Activated CD4-positive, alpha-beta T cell treated with anti-CD3 and anti-CD28 coated beads, Interleukin-10, Interleukin-2, amounts not matched to agents 100 ng/mL and 50 ng/mL, durations not matched to agents 16 hours and 8 hours (primary cell): ENCODE data around the gene MINK1.

ENCODE experiments used
- DNase-seq: peaks from one replicate; pipeline ENCODE4 v3.0.0-alpha.2; 2020

MINK1 gene

GRCh38 chr17:4937553-4937952, 104.4 kb downstream of the MINK1 start:
- no peak for DNase-seq

- DNase-seq = no peak
Measured at GRCh38 chr17:4938069-4938491, 104.9 kb downstream of the MINK1 start.

GRCh38 chr17:4938688-4939545, 105.8 kb downstream of the MINK1 start:
- no peak for DNase-seq

- DNase-seq = peak; percentile 22
Measured at GRCh38 chr17:4939546-4939795, 106.3 kb downstream of the MINK1 start.

- DNase-seq = peak; percentile 99
Measured at GRCh38 chr17:4939796-4940554, 106.8 kb downstream of the MINK1 start, which contains the start of the genes RNF167 and SLC25A11. RNF167 (plus strand) TSS chr17:4940268; CDS start chr17:4940910, 642 bp downstream. SLC25A11 (minus strand) TSS chr17:4940046; CDS start chr17:4939910, 136 bp downstream.

- peak; percentile 72 for DNase-seq
Measured at GRCh38 chr17:4940555-4941318, 107.6 kb downstream of the MINK1 start.

- no peak for DNase-seq
Measured at GRCh38 chr17:4941319-4941610, 108.1 kb downstream of the MINK1 start.

GRCh38 chr17:4942760-4943508, 109.8 kb downstream of the MINK1 start:
- no peak for DNase-seq

GRCh38 chr17:4944163-4944553, 111.0 kb downstream of the MINK1 start:
- DNase-seq = peak; percentile 87

- DNase-seq = peak; percentile 56
Measured at GRCh38 chr17:4944554-4945175, 111.5 kb downstream of the MINK1 start.

- peak; percentile 93 for DNase-seq
Measured at GRCh38 chr17:4945176-4945943, 112.2 kb downstream of the MINK1 start.

- peak; percentile 31 for DNase-seq
Measured at GRCh38 chr17:4945944-4946280, 112.8 kb downstream of the MINK1 start.

GRCh38 chr17:4946312-4946976, 113.3 kb downstream of the MINK1 start:
- no peak for DNase-seq

GRCh38 chr17:4947010-4947410, 113.9 kb downstream of the MINK1 start:
- no peak for DNase-seq
